ENCODE data around the gene CKLF. TPM values are rescaled to one million over a fixed set of nuclear protein-coding genes. Genes with fewer than 3 reads are reported as not detected.
A peak's percentile ranks its signal among the peaks of the same experiment; 100 is the strongest.

Gene CKLF
- polyA plus RNA-seq, 3 donors, result 285 to 430 (median 374) TPM

- Histone ChIP-seq H3K4me2 (replicated peaks; ENCODE audit: extremely low read depth, low read length, poor library complexity, severe bottlenecking) (no peak overlapping the region), H3K9me3 (replicated peaks in 1 of 2; ENCODE audit: control insufficient read depth in 1 of 2, insufficient read depth in 1 of 2, low read length in 2 of 2) (no peaks in the 10 kb centered on the region), H3K27me3 (ENCODE audit: control insufficient read depth in 2 of 2, insufficient read depth in 2 of 2, low read length in 2 of 2) (no peaks in the 10 kb centered on the region), H3K4me1 (ENCODE audit: control insufficient read depth in 1 of 2, insufficient read depth in 2 of 2, low read length in 2 of 2) (peaks cover 10 to 46% of the 10 kb centered on the region in 2 donors), H2AFZ (ENCODE audit: insufficient read depth, low read depth, low read length, poor library complexity, severe bottlenecking) (no peak overlapping the region), H3K36me3 (replicated peaks in 1 of 2; ENCODE audit: control insufficient read depth in 1 of 2, insufficient read depth in 2 of 2, low read length in 2 of 2) (peaks cover 58 to 94% of the 10 kb centered on the region in 2 donors), H3K4me3 (replicated peaks in 1 of 3; ENCODE audit: low read depth in 2 of 3, low read length in 3 of 3) (no peak overlapping the region), H3K79me2 (ENCODE audit: insufficient read depth, low read length) (peaks cover 100% of the 10 kb centered on the region), H3K27ac (ENCODE audit: low read depth in 1 of 2, low read length in 2 of 2) (peak overlapping the region in 1 of 2 donors; percentile 30), H3K9ac (ENCODE audit: insufficient read depth, low read length, poor library complexity, severe bottlenecking) (no peak overlapping the region), H4K20me1 (ENCODE audit: insufficient read depth, low read length) (peaks cover 99% of the 10 kb centered on the region)
- 80% methylated on average over 1 of the region's 1 CpG for WGBS (ENCODE audit: insufficient coverage)
- TF ChIP-seq, protein P1, sequence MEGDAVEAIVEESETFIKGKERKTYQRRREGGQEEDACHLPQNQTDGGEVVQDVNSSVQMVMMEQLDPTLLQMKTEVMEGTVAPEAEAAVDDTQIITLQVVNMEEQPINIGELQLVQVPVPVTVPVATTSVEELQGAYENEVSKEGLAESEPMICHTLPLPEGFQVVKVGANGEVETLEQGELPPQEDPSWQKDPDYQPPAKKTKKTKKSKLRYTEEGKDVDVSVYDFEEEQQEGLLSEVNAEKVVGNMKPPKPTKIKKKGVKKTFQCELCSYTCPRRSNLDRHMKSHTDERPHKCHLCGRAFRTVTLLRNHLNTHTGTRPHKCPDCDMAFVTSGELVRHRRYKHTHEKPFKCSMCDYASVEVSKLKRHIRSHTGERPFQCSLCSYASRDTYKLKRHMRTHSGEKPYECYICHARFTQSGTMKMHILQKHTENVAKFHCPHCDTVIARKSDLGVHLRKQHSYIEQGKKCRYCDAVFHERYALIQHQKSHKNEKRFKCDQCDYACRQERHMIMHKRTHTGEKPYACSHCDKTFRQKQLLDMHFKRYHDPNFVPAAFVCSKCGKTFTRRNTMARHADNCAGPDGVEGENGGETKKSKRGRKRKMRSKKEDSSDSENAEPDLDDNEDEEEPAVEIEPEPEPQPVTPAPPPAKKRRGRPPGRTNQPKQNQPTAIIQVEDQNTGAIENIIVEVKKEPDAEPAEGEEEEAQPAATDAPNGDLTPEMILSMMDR (IDR thresholded peaks at IDR 0.05), result no peak
- H3K27me3 Mint-ChIP-seq (ENCODE audit: low read depth in 3 of 3), result no peaks in the 10 kb centered on the region
- H3K4me3 Mint-ChIP-seq, result no peak overlapping the region
- no peak for DNase-seq
- intact Hi-C loops (cut with micrococcal nuclease), result no loop called here
- H3K36me3 Mint-ChIP-seq, result peaks cover 74 to 85% of the 10 kb centered on the region in 2 donors
- H3K27ac Mint-ChIP-seq, result peak overlapping the region; percentile 0 to 72 (median 23)
- H3K9me3 Mint-ChIP-seq, result no peaks in the 10 kb centered on the region
- peaks cover 52% of the 10 kb centered on the region for H3K4me1 Mint-ChIP-seq
These were observed 7.7 kb downstream of the CKLF start for GRCh38 chr16:66560107-66560506.

DNA sequence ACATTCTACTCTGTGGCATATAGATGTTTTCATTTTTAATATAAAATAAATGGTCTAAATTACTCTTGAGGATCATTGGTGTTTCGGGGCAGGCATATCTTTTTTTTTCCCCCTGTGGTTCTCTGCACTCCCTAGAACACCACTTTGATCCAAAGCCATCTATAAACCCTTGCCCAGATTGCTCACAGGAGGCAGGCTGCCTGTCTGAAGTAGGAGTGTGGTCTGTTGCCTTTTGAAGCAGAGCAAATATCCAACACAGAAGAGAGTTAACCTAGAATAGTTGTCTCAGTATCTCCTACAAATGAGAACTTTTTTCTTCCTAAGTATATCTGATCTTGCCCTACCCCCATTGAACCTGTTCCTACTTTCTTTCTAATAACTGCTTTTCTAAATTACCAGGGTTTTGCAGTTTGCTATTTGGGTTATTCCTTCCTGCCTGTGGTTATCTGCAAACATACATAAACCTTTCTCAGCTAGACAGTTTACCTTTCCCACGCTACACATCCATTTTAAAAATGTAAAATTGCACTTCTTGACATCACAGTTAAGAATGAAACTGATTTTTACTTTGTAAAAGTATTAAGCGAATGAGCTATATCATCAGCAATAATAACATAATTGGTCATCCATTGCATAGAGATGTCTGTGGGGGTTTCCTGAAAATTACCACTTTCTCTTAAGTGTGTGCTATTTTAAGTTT lies 9.2 kb downstream of the CKLF start:
- Histone ChIP-seq H3K79me2 (ENCODE audit: insufficient read depth, low read length) (peaks cover 96% of the 10 kb centered on the region), H3K4me2 (replicated peaks; ENCODE audit: extremely low read depth, low read length, poor library complexity, severe bottlenecking) (no peak overlapping the region), H3K4me1 (ENCODE audit: control insufficient read depth in 1 of 2, insufficient read depth in 2 of 2, low read length in 2 of 2) (peaks cover 0 to 32% of the 10 kb centered on the region in 2 donors), H3K9me3 (replicated peaks in 1 of 2; ENCODE audit: control insufficient read depth in 1 of 2, insufficient read depth in 1 of 2, low read length in 2 of 2) (no peaks in the 10 kb centered on the region), H3K27me3 (ENCODE audit: control insufficient read depth in 2 of 2, insufficient read depth in 2 of 2, low read length in 2 of 2) (no peaks in the 10 kb centered on the region), H3K9ac (ENCODE audit: insufficient read depth, low read length, poor library complexity, severe bottlenecking) (peak overlapping the region; percentile 18), H3K4me3 (replicated peaks in 1 of 3; ENCODE audit: low read depth in 2 of 3, low read length in 3 of 3) (no peak overlapping the region), H4K20me1 (ENCODE audit: insufficient read depth, low read length) (peaks cover 100% of the 10 kb centered on the region), H2AFZ (ENCODE audit: insufficient read depth, low read depth, low read length, poor library complexity, severe bottlenecking) (no peak overlapping the region), H3K36me3 (replicated peaks in 1 of 2; ENCODE audit: control insufficient read depth in 1 of 2, insufficient read depth in 2 of 2, low read length in 2 of 2) (peaks cover 72 to 99% of the 10 kb centered on the region in 2 donors), H3K27ac (ENCODE audit: low read depth in 1 of 2, low read length in 2 of 2) (peak overlapping the region in 1 of 2 donors; percentile 30)
- Mint-ChIP-seq H3K27me3 (ENCODE audit: low read depth in 3 of 3) (no peaks in the 10 kb centered on the region), H3K4me3 (no peak overlapping the region), H3K36me3 (peaks cover 77 to 88% of the 10 kb centered on the region in 2 donors), H3K27ac (peak overlapping the region; percentile 58 to 85 (median 73)), H3K9me3 (peaks cover 0 to under 1% (median 0%) of the 10 kb centered on the region in 7 donors), H3K4me1 (peaks cover 39% of the 10 kb centered on the region)
- no CpG with 5 or more reads among the region's 3 CpGs for WGBS (ENCODE audit: insufficient coverage)
- intact Hi-C loops (cut with micrococcal nuclease), result no loop called here
- TF ChIP-seq, protein P1 (IDR thresholded peaks at IDR 0.05), result no peak
- no peak for DNase-seq

All from CD14-positive monocyte (primary cell).